ENCODE data around the gene TIAM1.

The TIAM1 gene

GRCh38 chr21:31143036-31143435 is 201.0 kb downstream of the TIAM1 start:
- DNase-seq (ENCODE audit: low read depth in 2 of 3, low spot score in 2 of 3), result no peak

- no peak for DNase-seq (ENCODE audit: low read depth in 2 of 3, low spot score in 2 of 3)
These were observed 201.5 kb downstream of the TIAM1 start for GRCh38 chr21:31142600-31142999.

DNA sequence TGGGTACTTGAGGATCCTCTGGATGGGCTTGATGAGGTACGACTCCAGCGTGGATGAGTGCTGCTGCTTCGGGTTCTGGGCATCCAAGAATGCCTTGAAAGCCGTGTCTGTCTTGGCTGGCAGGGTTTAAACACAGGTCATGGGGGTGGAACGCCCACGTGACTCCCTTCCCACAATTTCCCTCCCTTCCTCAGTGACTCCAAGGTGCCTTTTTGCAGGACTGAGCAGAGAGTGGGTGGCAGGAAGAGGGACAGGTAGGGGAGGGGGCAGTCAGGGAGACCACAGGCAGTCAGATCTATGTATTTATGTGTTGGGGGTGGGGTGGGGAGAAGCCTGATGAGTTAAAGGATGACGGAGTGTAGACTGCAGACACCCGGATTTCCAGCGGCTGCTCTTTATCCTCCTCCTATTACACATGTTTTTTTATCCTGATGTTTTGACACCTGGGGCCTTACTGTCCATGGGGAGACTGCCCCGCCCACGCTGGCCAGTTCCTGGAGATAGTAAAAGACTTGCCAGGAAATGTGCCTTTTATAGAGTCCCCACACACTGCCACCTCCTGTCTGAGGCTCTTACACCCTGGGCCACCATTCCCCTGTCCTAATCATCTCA is 202.6 kb downstream of the TIAM1 start:
- no peak for DNase-seq (ENCODE audit: low read depth in 2 of 3, low spot score in 2 of 3)

DNA sequence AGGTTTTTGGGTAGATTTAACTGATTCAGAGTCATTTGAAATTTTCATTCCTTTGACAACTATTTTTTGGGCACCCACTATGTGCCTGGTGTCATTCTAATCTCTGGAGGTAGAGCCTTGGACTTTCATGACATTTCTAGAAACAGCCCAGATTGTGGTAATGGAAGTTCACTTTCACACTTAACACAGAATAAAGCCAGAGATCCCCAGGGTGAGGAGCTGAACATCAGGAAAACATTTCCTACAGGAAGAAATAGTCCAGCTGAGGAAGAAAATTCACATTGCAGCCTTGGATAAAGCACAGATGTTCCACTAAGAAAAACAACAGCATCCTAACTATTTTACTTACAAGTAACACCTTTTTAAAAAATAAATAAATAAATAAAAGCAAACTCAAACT is 203.4 kb downstream of the TIAM1 start:
- no peak for DNase-seq (ENCODE audit: low read depth in 2 of 3, low spot score in 2 of 3)

GRCh38 chr21:31140025-31140424 is 204.0 kb downstream of the TIAM1 start:
- DNase-seq (ENCODE audit: low read depth in 2 of 3, low spot score in 2 of 3), result no peak

- DNase-seq (ENCODE audit: low read depth in 2 of 3, low spot score in 2 of 3), result no peak
These were observed 206.1 kb downstream of the TIAM1 start for GRCh38 chr21:31137960-31138359.

DNA sequence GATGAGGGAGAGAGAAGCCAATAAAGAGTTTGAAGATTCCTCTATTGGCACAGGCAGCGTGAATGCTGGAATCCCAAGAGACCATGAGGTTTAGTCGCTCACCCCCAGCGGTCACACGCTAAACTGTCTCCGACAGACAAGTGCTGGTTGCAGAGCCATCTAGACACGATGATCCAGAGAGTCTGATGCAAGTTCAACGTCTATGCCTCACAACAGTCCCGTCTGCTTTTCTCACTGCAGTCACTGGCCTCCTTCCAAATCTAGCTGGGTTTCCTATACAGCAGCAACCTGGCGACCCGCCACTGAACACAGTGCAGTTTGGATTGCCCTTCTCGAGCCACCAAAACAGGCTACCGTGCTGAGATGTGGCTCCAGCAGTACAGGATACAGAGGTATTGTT is 207.2 kb downstream of the TIAM1 start:
- no peak for DNase-seq (ENCODE audit: low read depth in 2 of 3, low spot score in 2 of 3)

DNA sequence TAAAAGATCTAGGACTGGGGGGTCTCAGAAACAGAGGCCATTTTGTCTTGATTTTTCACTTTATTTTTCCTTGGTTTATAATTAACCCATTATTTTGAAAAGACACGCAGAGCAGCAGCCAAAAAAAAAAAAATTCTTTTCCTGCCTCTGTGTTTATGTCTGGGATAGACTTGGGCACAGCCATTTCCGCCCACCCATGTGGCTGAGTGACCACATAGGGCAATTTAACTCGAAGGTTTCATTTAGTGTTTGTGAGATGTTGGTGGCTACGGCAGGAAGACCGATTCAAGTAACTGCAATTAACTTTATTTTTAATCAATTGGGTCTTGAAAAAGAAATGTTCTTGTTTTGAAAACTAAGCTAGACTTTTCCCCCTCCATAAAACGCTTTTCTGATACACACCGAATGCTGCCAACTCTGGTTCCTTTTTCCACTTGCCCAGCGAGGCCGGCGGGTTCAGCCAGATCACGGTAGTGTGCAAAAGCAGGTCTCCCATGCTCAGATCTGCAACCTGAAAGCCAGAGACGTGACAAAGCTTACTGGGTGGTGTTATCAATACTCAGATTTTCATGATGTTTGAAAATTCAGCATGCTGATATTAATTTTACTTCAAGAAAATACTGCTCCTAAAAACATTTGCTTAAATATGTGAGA is 208.4 kb downstream of the TIAM1 start:
- DNase-seq (ENCODE audit: low read depth in 2 of 3, low spot score in 2 of 3), result no peak

- no peak for DNase-seq (ENCODE audit: low read depth in 2 of 3, low spot score in 2 of 3)
These were observed 210.7 kb downstream of the TIAM1 start for GRCh38 chr21:31133243-31133830.

DNA sequence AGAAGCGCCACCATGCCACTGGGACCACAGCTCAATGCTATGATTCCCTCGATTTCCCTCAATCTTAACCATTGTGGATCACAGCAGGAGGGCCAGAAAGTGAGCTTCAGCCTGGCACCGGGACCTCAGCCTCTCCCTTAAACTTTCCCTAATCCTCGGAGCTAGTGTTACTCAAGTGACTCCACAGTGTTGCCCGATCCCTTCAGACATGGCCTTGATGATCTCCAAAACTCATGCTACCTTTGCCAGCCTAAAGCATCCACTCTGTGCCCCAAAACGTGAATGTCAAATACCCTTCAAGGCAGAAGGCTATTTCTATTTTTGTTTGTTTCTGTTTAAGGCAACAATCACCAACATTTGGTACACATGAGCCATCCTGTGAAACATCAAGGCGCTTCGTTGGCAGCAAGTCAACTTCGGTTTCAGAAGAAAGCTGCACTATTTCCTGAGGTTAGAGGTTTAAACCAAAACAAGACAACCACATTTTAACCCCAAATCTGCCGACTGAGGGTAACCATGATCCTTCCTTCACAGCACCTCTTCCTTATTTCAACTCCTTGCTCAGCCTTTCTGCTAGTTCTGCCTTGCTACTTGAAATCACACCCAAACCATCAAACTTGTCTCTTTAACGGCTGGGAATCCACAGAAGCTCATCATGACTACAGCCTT is 211.4 kb downstream of the TIAM1 start:
- peak in 1 of 3 experiments; percentile 32 for DNase-seq (ENCODE audit: low read depth in 2 of 3, low spot score in 2 of 3)

- no peak for DNase-seq (ENCODE audit: low read depth in 2 of 3, low spot score in 2 of 3)
These were observed 213.2 kb downstream of the TIAM1 start for GRCh38 chr21:31130821-31131220.

- DNase-seq (ENCODE audit: low read depth in 2 of 3, low spot score in 2 of 3), result no peak
These were observed 215.8 kb downstream of the TIAM1 start for GRCh38 chr21:31128234-31128633.

DNA sequence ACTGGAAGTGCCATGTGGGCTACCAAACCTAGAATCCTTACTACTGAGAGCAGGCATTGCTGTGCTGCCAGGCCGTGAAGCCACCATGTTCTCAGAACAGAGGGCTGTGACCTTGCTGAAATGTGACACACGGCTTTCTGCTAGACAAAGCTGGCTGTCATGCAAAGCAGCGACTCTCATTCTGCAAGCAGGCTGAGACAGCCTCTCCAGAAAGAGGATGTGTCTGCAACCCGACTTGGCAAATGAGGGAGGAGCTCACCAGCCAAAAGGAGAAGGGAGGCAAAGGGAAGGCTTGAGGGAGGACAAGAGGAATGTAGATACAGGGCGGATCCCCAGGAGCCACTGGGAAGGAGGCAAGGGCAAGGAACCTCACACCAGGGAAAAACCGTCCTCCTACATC is 220.1 kb downstream of the TIAM1 start:
- DNase-seq (ENCODE audit: low read depth in 2 of 3, low spot score in 2 of 3), result no peak

DNA sequence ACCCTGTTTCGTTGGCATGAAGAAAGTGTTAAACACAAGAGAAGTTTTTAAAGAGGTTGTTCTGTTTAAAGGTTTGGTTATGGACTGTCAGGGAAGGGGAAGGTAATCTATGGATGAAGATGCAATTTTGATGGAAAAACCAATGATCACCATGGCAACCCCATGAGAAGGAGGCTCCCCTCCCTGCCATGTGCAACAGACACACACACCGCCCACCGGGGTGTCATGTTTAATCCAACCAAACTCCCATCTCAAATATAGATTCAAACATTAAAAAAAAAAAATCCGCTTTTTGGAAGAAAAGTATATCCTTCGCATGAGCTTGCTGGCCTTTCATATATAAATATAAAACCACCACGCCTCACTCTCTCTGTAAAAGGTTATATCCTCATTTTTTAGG is 224.9 kb downstream of the TIAM1 start:
- DNase-seq (ENCODE audit: low read depth in 2 of 3, low spot score in 2 of 3), result no peak

DNA sequence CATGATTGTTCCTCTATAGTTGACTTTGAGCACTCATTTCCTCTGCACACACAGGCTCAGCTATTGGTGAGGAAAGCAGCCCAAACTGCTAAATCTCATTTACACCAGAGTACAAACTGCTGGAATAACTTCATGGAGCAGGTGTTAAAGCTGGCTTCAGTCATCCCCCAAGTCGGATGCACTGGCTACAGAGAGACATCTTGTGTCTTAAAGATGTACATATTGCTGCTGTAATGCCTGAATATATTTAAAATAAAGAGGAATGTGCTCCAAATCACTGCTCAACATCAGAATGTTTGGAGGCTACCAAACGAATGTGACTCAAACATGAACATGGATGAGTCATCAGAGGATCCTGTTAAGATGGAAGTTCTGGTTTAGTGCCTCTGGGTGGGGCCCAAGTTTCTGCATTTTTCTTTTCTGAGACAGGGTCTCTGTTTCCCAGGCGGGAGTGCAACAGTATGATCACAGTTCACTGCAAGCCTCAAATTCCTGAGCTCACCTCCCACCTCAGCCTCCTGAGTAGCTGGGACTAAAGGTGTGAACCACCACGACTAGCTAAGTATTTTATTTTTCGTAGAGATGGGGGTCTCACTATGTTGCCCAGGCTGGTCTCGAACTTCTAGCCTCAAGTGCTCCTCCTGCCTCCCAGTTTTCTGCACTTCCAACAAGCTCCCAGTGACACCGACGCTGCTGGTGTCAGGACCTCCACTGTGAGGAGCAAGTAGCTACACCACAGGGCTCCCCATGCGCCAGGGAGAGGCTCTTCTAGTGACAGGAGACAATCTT is 226.7 kb downstream of the TIAM1 start:
- no peak for DNase-seq (ENCODE audit: low read depth in 2 of 3, low spot score in 2 of 3)

DNA sequence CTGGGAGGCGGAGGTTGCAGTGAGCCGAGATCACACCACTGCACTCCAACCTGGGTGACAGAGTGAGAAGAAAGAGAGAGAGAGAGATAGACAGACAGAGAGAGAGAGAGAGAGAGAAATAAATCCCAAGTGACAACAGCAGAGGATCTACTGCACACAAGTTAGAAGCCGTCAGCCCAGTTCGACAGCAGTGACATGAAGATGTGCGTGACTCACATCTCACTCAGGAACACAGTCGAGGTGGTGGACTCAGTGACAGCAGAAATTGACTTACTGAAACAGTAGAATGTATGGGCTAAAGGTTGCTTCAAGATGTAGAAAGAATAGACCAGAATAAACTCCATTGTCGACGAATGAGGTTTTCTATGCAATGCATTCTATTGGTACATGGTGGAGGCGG is 228.8 kb downstream of the TIAM1 start:
- DNase-seq (ENCODE audit: low read depth in 2 of 3, low spot score in 2 of 3), result no peak

- no peak for DNase-seq (ENCODE audit: low read depth in 2 of 3, low spot score in 2 of 3)
These were observed 233.0 kb downstream of the TIAM1 start for GRCh38 chr21:31111093-31111492.

GRCh38 chr21:31110430-31110829 is 233.6 kb downstream of the TIAM1 start:
- DNase-seq (ENCODE audit: low read depth in 2 of 3, low spot score in 2 of 3), result no peak

GRCh38 chr21:31107871-31108270 is 236.2 kb downstream of the TIAM1 start:
- DNase-seq (ENCODE audit: low read depth in 2 of 3, low spot score in 2 of 3), result no peak

DNA sequence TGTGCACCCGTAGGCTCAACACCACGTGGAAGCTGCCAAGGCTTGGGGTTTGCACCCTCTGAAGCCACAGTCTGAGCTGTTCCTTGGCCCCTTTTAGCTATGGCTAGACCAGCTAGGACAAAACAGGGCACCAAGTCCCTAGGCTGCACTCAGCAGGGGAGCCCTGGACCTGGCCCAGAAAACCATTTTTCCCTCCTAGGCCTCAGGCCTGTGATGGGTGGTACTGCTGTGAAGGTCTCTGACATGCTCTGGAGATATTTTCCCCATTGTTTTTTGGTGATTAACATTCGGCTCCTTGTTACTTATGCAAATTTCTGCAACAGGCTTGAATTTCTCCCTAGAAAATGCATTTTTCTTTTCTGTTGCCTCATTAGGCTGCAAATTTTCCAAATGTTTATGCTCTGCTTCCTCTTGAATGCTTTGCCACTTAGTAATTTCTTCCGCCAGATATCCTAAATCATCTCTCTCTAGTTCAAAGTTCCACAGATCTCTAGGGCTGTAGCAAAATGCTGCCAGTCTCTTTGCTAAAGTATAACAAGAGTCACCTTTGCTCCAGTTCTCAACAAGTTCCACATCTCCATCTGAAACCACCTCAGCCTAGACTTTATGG is 236.8 kb downstream of the TIAM1 start:
- DNase-seq (ENCODE audit: low read depth in 2 of 3, low spot score in 2 of 3), result no peak

Measured in activated CD8-positive, alpha-beta memory T cell treated with anti-CD3 and anti-CD28 coated beads for 48 hours (primary cell).